ENCODE results near the gene CDRT4. TPM values are rescaled to one million over a fixed set of nuclear protein-coding genes. Genes with fewer than 3 reads are reported as not detected.

CDRT4 gene
- total RNA-seq, 2 donors from 2014 or later = 4.5 TPM

Other genes starting within 250 kb of the CDRT4 start
- 100 to 1,000 TPM; 130 to 245 TPM for gene PMP22, start 202.3 kb downstream of the CDRT4 start, total RNA-seq
- 1 to 10 TPM in 1 of 2 donors, under 1 TPM in 1; 0.38 to 3.9 TPM for gene TEKT3, start 126.0 kb downstream of the CDRT4 start, total RNA-seq
- gene TVP23C, start 95.9 kb upstream of the CDRT4 start, total RNA-seq = 10 to 100 TPM in 1 of 2 donors, 1 to 10 TPM in 1; 8.9 to 14.0 TPM
- under 1 TPM; 0.93 to 0.95 TPM for gene FBXW10B, start 152.1 kb upstream of the CDRT4 start, total RNA-seq
- 10 to 100 TPM; 12.0 to 21.7 TPM for gene TRIM16, start 216.7 kb upstream of the CDRT4 start, total RNA-seq
- gene ZNF286A, start 232.1 kb upstream of the CDRT4 start, total RNA-seq = 10 to 100 TPM; 14.5 to 15.5 TPM